ENCODE data around the gene CRYBG2.

DNA sequence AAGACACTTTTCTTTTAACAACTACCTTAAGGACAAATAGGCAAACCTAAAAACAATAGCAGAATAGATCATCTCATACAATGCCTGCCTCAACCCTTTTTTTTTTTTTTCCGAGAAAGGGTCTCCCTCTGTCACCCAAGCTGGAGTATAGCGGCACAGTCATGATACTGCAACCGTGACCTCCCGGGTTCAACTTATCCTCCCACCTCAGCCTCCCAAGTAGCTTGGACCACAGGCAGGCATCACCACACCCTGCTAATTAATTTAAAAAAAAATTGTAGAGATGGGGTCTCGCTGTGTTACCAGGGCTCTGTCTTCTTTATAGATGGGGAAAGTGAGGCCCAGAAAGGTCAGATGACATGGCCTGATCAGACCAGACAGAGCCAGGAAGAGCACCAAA, 66.1 kb downstream of the CRYBG2 start:
- TF ChIP-seq, protein P1, sequence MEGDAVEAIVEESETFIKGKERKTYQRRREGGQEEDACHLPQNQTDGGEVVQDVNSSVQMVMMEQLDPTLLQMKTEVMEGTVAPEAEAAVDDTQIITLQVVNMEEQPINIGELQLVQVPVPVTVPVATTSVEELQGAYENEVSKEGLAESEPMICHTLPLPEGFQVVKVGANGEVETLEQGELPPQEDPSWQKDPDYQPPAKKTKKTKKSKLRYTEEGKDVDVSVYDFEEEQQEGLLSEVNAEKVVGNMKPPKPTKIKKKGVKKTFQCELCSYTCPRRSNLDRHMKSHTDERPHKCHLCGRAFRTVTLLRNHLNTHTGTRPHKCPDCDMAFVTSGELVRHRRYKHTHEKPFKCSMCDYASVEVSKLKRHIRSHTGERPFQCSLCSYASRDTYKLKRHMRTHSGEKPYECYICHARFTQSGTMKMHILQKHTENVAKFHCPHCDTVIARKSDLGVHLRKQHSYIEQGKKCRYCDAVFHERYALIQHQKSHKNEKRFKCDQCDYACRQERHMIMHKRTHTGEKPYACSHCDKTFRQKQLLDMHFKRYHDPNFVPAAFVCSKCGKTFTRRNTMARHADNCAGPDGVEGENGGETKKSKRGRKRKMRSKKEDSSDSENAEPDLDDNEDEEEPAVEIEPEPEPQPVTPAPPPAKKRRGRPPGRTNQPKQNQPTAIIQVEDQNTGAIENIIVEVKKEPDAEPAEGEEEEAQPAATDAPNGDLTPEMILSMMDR (IDR thresholded peaks at IDR 0.05): no peak
- TF ChIP-seq TCF7 (CRISPR knock-in tag; IDR thresholded peaks at IDR 0.05; ENCODE audit: low read depth): no peak
- TF ChIP-seq GABPB1 (CRISPR knock-in tag; IDR thresholded peaks at IDR 0.05): no peak
- TF ChIP-seq, protein P2, sequence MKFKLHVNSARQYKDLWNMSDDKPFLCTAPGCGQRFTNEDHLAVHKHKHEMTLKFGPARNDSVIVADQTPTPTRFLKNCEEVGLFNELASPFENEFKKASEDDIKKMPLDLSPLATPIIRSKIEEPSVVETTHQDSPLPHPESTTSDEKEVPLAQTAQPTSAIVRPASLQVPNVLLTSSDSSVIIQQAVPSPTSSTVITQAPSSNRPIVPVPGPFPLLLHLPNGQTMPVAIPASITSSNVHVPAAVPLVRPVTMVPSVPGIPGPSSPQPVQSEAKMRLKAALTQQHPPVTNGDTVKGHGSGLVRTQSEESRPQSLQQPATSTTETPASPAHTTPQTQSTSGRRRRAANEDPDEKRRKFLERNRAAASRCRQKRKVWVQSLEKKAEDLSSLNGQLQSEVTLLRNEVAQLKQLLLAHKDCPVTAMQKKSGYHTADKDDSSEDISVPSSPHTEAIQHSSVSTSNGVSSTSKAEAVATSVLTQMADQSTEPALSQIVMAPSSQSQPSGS (CRISPR knock-in tag; IDR thresholded peaks at IDR 0.05; ENCODE audit: borderline replicate concordance, low read depth): no peak
- TF ChIP-seq, protein P3, sequence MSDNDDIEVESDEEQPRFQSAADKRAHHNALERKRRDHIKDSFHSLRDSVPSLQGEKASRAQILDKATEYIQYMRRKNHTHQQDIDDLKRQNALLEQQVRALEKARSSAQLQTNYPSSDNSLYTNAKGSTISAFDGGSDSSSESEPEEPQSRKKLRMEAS (CRISPR knock-in tag; IDR thresholded peaks at IDR 0.05): no peak

All from WTC11 (cell line).